HL-60/S4 treated with phorbol 12-myristate 13-acetate at 8.2 ng/mL for 4 days and 3 days (cell line): ENCODE results near the gene MAP3K14.

ENCODE experiments used
- in situ Hi-C: fragments of 300-500 bp; cut with MboI; formaldehyde crosslinking; loops from 2 replicates; pipeline ENCODE4 v1.15.0; 2022; ENCODE audit warnings: low sequenced_read_pairs

Gene MAP3K14

GRCh38 chr17:45284176-45285140 is 32.4 kb downstream of the MAP3K14 start:
- in situ Hi-C loops = no loop called here

GRCh38 chr17:45283711-45284110 is 33.1 kb downstream of the MAP3K14 start:
- in situ Hi-C loops = no loop called here

- in situ Hi-C loops = no loop called here
Observed at GRCh38 chr17:45282683-45283644, 33.9 kb downstream of the MAP3K14 start.

- in situ Hi-C loops = loop anchor here (5.0 kb wide), 1 partner anchor 107 kb away; no protein-coding TSS in a partner anchor
Observed at GRCh38 chr17:45279898-45280297, 36.9 kb downstream of the MAP3K14 start.

GRCh38 chr17:45277992-45278391 is 38.8 kb downstream of the MAP3K14 start:
- in situ Hi-C loops = loop anchor here (5.0 kb wide), 1 partner anchor 109 kb away; no protein-coding TSS in a partner anchor

GRCh38 chr17:45277216-45277849 is 39.5 kb downstream of the MAP3K14 start:
- in situ Hi-C loops = loop anchor here (5.0 kb wide), 1 partner anchor 110 kb away; no protein-coding TSS in a partner anchor

- in situ Hi-C loops = loop anchor here (5.0 kb wide), 1 partner anchor 111 kb away; no protein-coding TSS in a partner anchor
Observed at GRCh38 chr17:45276031-45276430, 40.8 kb downstream of the MAP3K14 start.

GRCh38 chr17:45274033-45274432 is 42.8 kb downstream of the MAP3K14 start:
- in situ Hi-C loops = no loop called here

GRCh38 chr17:45273551-45273957 is 43.3 kb downstream of the MAP3K14 start:
- in situ Hi-C loops = no loop called here

- in situ Hi-C loops = no loop called here
Observed at GRCh38 chr17:45271603-45272002, 45.2 kb downstream of the MAP3K14 start.

GRCh38 chr17:45270828-45271418 is 45.9 kb downstream of the MAP3K14 start:
- in situ Hi-C loops = no loop called here

GRCh38 chr17:45269912-45270311 is 46.9 kb downstream of the MAP3K14 start:
- in situ Hi-C loops = no loop called here

GRCh38 chr17:45267436-45268055 is 49.3 kb downstream of the MAP3K14 start:
- in situ Hi-C loops = no loop called here

GRCh38 chr17:45266372-45266926 is 50.4 kb downstream of the MAP3K14 start:
- in situ Hi-C loops = no loop called here

GRCh38 chr17:45265821-45266220 is 51.0 kb downstream of the MAP3K14 start:
- in situ Hi-C loops = no loop called here

GRCh38 chr17:45264988-45265387 is 51.8 kb downstream of the MAP3K14 start:
- in situ Hi-C loops = no loop called here

- in situ Hi-C loops = no loop called here
Observed at GRCh38 chr17:45264430-45264829, 52.4 kb downstream of the MAP3K14 start.

GRCh38 chr17:45263477-45263860 is 53.4 kb downstream of the MAP3K14 start:
- in situ Hi-C loops = no loop called here
